Stimulated activated CD4-positive, alpha-beta T cell treated with anti-CD3 and anti-CD28 coated beads, Interleukin-1b, Interleukin-23, amount 100 ng/mL, for 1 hour (primary cell): ENCODE measurements around the gene RBM33.
"Not testable (repeated sequence)": the region's sequence is repeated elsewhere in the genome, so short reads cannot be mapped to it uniquely, and the experiment has no call there.

Experiments
- DNase-seq, 2 donors: peaks; one replicate each; pipeline ENCODE4 v3.0.0-alpha.2; 2020; ENCODE audit warnings: low read depth in 2 of 2

RBM33 gene

DNA sequence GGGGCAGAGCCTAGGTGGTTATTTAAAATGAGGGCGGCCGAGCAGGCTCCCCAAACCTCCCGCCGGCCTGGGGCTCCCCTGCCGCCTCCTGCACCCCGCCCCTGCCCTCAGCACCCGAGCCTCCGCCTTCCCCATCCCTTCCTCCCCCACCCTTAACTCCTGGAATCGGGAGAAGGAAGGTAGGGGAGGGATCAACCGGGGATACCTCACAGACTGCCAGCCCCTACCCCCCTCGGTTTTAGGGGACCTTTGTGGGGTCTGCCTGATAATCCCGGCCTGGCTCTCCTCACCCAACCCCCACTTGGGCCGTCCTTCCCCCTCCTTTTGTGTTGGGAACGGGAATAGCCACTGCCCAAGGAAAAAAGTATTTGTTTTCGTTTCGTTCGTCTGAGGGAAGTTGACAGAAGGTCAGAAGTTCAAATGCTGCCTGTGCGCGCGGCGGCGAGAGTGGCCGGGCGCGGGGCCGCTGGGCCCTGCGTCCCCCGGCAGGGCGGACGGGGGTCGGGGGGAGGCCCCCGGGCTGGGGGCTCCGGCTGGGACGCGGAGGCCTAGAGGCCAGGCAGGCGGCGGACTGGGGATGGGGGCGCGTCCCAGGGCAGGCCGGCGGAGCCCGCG lies 165.0 kb downstream of the RBM33 start:
- DNase-seq, result no peak

DNA sequence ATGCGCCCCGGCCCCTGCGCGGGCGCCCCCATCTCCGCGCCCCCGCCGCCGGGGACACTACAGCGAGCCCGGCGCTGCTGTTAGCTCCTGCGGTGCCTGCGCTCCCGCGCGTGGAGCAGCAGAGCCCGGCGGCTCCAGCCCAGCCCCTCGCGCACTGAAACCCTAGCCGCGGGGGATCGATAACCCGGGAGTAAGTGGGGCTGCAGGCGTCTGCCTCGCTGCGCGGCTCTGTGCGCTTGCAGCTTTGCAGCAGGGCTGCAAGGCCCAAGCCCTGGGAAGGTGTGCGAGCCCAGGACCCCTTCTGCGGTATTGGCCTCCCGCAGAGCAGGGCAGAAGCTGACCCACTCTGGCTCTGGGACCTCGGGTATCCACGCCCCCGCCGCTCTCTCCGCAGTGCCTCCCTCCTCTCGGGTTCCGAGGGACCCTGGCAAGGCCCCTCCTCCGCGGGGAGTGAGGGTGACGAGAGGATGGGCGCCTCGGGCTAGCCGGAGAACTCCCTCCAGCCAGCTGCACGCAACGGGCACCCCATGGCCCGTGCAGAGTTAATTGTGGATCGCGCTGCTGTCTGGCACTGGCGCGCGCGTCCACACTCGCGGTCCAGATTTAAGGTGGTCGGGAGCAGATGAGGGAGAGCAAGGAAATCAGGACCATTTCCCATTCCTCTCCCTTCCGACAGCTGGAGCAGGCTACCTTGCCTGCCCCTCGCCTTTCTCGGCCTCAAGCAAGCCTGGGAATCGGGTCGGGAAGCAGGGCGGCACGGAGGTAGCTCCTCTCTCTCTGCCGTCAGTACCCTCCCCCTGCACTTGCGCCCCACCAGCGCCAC lies 165.7 kb downstream of the RBM33 start:
- DNase-seq, result no peak

DNA sequence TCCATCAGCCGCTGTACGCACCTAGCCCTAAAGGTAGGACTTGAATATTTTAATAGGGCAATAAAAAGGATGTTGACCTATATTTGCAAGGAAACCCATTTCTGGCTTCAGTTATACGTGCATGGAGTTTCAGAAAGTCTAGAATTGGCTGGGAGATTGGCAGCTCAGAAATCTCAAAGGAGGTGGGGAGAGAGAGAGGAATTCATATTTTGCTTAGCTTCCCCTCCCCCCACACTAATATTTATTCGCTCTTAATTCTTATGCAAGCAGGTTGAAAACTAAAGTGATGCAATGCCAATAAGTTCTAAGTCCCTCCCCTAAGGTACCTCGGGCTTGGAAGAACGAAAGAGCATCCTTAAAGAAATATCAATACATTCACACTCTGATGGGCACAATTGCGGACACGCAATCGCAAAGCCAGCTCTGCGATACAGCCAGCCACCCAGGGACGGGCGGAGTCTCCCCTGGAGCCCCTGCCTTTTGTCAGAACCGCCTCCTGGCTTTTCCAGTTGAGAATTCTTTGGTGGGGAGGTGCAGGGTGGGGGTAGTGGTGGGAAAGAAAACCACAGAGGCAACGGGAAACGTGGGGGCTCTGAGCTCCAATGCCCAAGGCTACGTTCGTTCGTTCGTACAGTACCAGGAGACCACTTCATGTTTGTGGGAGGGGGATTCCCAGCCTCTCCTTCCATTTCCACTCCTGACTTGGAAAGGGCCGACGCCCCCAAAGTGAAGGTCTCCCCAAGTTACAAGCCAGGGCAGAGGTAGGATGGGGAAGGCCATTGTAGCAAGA lies 166.5 kb downstream of the RBM33 start:
- DNase-seq, result no peak

DNA sequence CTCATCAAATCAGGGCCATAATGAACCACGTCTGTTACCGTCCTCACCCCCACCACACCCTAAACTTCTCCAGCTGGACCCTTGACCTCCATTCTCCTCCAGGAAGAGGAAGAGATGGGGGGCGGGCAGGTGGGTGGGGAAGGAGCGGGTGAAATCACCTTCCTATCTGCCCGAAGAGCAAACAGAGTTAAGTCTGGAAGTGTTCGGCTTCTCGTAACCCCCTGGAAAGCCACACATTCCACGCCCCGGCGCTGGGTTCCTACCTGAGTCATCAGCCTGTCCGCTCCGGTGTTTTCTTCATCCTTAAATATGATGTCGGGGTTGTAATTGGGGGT lies 167.1 kb downstream of the RBM33 start:
- no peak for DNase-seq

DNA sequence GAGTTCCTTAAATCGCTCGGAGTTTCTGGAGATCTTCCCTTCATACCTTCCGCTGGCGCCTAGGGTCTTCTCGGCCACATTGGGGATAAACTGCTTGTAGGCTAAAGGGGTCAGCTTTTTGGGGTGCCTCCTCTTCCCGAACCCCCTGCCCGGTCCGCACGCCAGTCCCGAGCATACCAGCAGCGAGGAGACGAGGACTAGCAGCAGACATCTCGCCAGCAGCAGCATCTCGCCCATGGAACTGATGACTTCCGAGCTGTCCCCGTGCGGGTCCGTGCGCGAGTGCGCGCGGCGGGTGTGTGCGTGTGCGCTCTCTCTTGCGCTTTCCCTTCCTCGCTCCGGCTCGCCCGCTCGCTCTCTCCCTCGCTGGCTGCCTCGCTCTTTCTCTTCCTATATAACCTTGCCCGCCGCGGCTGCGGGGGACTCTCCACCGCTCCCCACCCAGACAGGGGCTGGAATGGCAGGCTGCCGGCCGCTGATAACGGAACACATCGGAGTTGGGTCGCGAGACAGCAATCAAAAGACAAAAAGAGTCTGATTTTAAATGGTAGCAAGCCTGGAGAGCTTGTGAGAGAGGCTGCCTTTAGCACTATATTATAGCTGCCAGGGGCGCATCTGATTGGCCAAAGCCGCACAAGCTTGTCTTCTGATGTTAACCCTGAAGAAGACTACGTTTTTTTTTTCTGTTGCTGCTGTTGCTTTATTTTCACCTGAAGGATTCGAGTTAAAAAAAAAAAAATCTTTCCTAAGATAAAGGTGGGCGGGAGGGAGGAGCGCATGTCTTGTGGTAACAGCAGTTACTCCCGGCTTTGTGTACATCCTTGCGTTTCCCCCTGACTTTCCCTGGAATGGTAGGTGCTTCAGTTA lies 167.7 kb downstream of the RBM33 start, which contains the start of gene SHH:
Gene SHH, minus strand, starts transcription at position 569 of the 867 bp plus-strand sequence. Its CDS starts 341 bp downstream, at position 228.
- DNase-seq, result no peak

DNA sequence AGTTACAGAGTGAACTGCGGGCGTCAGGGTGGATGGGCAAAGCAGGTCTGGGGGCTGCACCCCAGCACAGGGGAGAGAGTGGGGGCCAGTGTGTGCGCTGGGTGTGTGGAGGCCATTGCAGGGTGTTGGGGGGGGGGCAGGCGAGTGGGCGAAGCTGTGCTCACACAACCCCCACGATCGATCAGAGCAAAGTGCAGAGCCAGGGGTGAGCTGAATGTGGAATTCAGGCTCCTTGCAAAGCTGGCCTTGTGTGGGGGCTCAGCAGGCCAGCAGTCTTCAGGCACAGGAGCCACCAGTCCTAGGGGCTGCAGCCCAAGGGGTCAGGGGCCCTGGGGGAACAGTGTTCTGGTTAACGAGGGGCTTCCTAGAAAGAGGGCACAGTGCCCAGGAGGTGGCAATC lies 168.7 kb downstream of the RBM33 start:
- DNase-seq, result no peak

DNA sequence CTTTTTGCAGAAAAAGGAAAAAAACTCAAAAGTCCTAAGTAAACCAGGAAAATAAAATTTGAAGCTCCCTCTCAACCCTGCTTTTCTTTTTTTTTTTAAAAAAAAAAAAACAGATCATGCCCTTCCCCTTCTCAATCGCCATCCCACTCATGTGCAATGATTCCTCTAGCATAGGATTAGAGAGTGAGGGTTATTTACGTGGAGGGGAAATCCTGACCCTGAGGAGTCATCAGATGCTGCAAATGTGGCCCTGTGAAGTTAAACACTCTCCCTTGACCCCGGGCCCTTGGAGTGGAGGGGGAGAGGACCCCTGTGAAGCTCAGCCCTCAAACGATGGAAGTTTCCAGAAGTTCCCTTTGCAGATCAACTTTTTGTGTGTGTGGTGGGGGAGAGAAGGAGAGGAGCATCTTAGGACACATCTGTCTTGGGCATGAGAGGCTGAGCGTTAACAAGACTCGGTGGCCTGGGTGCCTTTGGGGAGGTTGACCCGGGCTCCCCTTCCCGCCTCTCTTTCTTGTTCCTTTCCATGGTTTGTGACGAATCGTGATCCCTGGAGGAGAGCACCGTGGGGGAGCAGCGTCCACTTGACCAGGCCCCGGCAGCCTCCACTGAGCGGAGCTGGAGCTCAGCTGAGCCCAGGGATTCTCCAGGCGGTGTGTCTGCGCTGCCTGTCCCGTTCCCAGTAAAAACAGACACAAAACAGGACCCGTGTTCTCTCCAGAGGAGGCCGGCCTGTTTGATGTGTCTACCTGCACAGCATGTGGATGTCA lies 169.3 kb downstream of the RBM33 start:
- DNase-seq, result no peak

DNA sequence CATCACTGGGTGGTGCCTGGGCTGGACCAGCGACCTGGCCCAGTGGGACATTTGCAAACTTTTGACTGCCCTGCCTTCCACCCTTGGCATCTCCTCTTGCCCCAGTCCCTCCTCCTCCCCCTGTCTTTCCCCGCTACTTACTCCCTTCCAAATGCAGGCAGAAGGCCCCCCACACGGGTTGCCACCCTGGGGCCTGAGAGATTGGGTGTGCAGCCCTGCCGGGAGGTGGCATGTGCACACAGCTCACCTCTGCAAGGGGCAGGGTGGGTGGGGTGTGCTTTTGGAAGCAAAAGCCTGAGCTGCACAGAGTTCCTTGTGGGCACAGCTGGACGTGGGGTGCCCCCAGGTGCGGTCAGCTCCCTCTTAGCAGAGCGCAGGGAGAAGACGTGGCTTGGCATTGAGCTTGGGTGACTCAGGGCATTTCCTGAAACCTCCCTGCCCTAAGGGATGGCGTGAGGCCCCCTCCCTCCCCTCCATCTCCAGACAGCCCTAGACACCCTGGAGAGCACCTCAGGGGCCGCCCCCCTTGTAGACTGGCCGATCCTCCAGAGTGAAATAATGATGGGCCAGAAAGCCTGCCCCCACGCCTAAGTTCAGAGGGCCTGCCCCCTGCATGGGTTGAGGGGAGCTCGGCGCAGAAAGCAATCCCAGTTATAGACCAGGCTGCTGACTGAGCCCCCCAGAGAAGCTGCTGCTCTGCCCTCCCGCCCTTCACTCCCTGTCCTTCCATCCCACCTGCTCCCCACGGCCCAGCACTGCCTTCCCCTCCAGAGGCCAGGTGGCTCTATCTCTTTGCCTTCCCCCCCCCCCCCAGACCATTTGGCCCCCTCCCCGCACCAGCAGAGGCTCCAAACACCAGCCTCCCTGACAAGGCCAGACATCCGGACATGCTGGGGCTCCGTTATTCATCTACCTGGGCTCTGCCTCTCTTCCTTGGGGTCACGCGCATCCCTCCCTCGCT lies 170.1 kb downstream of the RBM33 start:
- DNase-seq, result no peak

DNA sequence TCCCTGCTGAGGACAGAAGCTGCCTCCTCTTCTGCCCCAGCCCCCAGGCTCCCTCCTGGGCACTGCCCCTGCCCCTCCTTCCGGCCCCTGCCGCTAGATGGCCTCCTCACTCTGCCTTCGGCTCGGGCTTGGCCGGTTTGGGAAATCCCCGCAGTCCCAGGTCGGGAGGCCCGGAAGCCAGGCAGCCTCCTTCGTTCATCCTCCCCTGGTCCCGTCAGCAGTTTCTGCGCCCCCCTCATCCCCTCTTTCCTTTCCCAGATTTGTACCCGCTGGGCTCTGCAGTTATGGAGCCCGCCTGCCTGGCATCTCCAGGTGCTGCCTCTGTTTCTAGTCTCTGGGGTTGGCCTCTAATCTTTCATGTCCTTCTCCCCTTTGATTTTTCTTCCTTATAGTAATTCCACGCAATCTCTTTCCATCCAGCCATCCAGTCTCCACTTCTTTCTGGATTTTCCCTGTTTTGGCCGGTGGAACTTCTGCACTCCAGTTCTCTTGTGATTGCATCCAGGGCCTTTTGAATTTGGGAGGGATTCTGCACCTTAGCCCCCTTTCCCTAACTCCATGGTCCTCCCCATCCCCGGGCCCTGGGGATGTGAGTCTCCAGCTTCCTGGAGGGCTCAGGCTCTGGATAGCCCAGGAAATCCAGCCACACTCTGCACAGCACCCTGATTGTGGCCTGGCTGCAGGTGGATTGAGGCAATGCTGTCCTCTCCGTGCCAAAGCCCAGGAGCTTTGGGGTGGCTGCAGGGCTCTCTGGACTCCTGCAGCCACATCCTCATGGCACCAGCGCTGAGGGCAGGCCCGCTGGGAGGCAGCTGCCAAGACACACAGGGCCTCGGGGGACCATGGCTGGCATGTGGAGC lies 171.1 kb downstream of the RBM33 start:
- peak in 1 of 2 donors; percentile 43 for DNase-seq

DNA sequence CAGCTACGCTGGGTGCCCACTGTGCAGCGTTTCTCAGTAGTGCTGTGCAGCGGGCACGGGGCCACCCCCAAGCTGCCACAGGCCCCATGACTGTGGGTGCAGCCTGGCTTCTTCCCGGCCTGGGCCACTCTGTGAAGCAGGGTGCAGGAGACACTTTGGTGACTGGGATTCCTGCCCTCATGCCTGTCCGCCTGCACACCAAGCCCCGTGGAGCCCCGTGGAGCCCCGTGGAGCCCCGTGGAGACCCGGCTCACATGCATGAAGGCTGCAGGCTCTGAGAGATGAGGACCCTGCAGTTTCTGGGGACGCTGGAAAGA lies 171.7 kb downstream of the RBM33 start:
- no peak for DNase-seq

DNA sequence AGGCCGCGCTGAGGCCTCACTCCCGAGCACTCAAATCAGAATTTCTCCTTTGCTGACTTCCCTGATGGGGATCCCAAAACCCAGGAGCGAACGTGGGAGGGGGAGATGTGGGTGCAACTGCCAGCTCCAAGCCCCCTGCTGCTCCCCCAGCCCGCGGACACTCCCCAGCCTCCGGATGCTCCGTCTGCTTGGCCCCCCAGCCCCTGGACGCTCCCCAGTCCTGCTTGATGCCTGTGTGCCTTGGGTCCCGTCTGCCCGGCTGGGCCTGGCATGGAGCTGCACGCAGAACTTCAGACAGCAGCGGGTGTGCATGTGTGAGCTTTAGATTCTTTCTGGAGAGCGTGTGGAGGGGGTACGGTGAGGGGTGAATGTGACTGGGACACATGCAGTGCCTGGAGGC lies 172.5 kb downstream of the RBM33 start:
- no peak for DNase-seq

DNA sequence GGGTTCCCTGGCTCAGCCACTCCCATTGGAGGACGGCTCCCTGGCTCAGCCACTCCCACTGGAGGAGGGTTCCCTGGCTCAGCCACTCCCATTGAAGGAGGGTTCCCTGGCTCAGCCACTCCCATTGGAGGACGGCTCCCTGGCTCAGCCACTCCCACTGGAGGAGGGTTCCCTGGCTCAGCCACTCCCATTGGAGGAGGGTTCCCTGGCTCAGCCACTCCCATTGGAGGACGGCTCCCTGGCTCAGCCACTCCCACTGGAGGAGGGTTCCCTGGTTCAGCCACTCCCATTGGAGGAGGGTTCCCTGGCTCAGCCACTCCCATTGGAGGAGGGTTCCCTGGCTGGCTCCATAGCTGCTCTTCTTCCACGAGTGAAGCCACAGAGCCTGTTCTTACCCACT lies 173.1 kb downstream of the RBM33 start:
- DNase-seq, result not testable (repeated sequence)

DNA sequence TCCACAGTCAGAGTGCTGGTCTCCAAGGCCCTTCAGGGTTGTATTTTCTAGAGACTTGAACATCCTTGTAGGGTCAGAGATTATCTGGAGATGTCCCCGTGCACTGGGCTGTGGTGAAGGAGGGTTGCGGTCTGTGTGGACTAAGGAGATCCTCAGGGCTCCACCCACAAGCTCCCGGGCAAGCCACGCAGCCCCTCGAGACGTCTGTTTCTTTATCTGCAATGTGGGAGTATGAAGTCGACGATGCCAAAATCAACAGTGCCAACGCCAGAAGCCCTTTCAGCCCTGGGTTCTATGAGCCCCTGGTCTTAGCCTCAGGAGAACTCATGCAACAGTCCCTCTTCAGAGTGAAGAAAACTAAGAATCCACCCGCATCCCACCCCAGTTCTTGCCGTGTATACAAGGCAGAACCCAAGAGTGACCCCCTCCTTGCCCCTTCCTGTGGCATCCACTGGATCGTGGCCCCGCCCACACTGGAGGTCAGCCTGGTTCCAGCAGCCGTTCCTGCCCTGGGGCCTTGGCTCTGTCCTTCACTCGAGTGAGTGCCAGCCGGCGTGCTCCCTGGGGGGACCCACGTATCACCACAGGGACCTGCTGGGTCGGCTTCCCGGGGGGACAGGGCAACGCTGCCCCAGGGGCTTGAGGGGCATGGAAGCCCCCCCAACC lies 173.8 kb downstream of the RBM33 start:
- no peak for DNase-seq

DNA sequence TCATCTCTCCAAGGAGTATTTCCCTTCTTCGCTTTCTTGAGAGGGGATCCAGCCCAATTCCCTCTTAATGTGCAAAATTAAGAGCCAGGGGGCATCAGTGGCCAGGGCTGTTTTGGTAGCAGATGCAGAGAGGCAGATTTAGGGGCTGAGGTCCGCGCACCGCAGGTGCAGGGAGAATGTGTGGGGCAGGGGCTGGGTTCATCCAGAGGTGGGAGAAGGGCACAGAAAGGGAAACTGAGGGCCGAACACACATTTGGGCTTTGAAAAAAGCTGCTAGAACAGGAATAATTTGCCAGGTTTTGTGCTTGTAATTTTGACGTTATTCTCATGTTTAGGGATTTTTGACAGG lies 174.3 kb downstream of the RBM33 start:
- no peak for DNase-seq

DNA sequence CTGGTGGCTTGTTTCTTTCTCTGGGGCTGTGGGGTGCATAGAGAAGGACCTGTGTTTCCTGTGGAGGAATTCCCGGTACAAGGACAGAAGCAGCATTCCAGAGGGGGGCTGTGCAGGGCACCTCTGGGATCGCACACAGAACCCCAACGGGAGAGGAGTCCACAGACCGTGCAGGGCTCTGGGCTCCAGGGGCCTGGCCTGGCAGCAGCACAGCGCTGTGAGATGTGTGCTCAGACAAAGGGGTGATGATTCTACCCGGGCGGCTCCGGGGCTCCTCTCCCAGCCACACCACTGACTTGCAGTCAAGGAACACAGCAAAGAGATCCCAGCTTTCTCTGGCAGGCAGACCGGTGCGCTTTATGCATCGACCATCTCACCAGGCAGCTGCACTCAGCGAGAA lies 174.7 kb downstream of the RBM33 start:
- no peak for DNase-seq

DNA sequence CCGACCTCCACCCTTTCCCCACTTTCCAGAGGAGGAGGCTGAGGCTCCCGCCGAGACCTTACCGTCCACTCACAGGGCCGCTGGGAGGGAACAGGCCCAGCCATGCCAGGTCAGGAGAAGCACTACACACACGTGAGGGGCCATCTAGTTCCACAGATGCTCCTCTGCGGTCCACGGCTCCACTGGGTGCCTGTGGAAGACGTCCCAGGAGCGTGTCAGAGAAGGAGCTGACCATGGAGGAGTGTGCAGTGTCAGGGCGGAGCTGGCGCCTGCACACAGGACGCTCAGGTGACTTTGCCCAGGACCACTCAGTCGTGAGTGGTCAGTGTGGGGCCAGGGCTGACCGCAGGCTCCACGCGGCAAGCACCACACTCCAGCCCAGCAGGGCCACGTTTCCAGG lies 175.8 kb downstream of the RBM33 start:
- no peak for DNase-seq

DNA sequence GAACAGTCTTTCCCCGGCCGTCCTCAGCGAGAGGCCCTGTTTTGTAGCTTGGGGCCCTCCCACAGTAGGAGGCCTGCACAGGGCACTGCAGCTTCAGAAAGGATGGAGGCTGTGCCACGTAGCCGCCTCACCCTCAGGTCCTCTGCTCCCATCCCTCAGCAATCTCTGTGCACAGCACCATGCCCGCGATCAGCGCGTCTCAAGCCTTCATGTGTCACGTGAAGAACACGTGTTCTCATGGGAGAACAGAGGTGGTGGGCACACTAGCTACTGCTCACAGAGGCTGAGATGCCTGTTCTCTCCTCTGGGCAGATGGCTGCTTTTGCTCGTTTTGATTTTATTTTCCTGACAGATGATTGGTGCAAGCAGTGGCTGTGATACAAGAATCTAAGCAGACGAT lies 176.3 kb downstream of the RBM33 start:
- no peak for DNase-seq

DNA sequence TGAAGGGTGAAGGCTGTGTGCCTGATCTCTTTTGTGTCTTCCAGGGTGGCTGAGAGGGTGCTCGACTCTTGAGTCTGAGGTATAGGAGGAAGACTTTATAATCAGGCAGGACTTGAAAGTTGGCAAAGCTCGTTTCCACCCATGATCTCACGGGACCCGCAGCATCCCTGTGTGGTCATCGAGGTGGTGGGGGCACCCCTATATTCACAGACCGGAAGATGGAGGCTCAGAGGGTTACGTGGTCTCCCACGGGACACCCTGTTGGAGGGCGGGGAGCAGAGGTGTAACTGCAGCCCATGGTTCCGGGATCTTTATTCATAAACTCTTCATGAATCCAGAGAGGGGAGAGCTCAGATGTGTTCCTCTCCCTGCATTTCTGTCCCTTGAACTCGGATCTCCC lies 177.4 kb downstream of the RBM33 start:
- no peak for DNase-seq
